Activated CD4-positive, alpha-beta T cell treated with anti-CD3 and anti-CD28 coated beads, Interleukin-2, amount 10 ng/mL, durations not matched to agents 24 days and 14 days (primary cell): ENCODE measurements around the gene TSPAN13. TPM values are rescaled to one million over a fixed set of nuclear protein-coding genes. Genes with fewer than 3 reads are reported as not detected.
"Not testable (repeated sequence)": the region's sequence is repeated elsewhere in the genome, so short reads cannot be mapped to it uniquely, and the experiment has no call there.

Source experiments
- DNase-seq: peaks from one replicate; pipeline ENCODE4 v3.0.0; 2022
- H3K27ac Mint-ChIP-seq: one replicate; pipeline ENCODE4 v1.8.0; 2022; ENCODE audit warnings: mild to moderate bottlenecking, mixed read lengths
- H3K27me3 Mint-ChIP-seq: one replicate; pipeline ENCODE4 v1.8.0; 2022; ENCODE audit warnings: mixed read lengths
- H3K36me3 Mint-ChIP-seq: one replicate; pipeline ENCODE4 v1.8.0; 2022; ENCODE audit warnings: low read depth, mild to moderate bottlenecking, mixed read lengths
- H3K4me1 Mint-ChIP-seq: one replicate; pipeline ENCODE4 v1.8.0; 2021; ENCODE audit warnings: mixed read lengths
- H3K4me3 Mint-ChIP-seq: one replicate; pipeline ENCODE4 v1.8.0; 2022; ENCODE audit warnings: mild to moderate bottlenecking, moderate library complexity, mixed read lengths
- H3K9me3 Mint-ChIP-seq: one replicate; pipeline ENCODE4 v1.8.0; 2021; ENCODE audit warnings: mixed read lengths
- intact Hi-C: fragments of 100-400 bp; cut with micrococcal nuclease; formaldehyde crosslinking; loops from one replicate; pipeline ENCODE4 v1.15.1; 2023
- total RNA-seq: library from RNA; stranded (reverse); gene quantifications from 2 replicates; pipeline ENCODE4 v1.2.3, GENCODE V29; 2022

The TSPAN13 gene
- total RNA-seq, 1 donor from 2014 or later: 0.91 TPM

DNA sequence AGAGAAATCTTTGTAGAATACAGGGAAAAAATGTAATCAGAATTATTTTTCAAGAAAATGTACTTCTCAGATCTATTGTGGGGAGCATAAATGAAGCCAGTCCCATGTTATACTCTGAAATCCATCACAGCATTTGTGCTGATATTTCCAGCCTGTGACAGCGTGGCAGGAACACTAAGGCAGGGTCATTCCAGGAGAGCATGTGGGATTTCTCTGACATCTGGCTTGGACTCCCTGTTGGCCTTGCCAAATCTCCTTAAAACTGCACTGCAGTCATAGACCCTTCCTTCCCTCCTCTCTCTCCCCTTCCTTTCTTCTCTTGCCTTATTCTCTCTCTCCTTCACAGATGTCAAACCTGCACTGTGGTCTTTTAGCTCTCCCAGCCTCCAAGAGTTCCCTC lies 6.5 kb upstream of the TSPAN13 start:
- Mint-ChIP-seq H3K9me3 (no peaks in the 10 kb centered on the region), H3K4me3 (no peak overlapping the region), H3K4me1 (no peaks in the 10 kb centered on the region), H3K36me3 (no peaks in the 10 kb centered on the region), H3K27ac (no peak overlapping the region), H3K27me3 (peaks cover 10% of the 10 kb centered on the region)
- DNase-seq: no peak
- intact Hi-C loops: no loop called here

DNA sequence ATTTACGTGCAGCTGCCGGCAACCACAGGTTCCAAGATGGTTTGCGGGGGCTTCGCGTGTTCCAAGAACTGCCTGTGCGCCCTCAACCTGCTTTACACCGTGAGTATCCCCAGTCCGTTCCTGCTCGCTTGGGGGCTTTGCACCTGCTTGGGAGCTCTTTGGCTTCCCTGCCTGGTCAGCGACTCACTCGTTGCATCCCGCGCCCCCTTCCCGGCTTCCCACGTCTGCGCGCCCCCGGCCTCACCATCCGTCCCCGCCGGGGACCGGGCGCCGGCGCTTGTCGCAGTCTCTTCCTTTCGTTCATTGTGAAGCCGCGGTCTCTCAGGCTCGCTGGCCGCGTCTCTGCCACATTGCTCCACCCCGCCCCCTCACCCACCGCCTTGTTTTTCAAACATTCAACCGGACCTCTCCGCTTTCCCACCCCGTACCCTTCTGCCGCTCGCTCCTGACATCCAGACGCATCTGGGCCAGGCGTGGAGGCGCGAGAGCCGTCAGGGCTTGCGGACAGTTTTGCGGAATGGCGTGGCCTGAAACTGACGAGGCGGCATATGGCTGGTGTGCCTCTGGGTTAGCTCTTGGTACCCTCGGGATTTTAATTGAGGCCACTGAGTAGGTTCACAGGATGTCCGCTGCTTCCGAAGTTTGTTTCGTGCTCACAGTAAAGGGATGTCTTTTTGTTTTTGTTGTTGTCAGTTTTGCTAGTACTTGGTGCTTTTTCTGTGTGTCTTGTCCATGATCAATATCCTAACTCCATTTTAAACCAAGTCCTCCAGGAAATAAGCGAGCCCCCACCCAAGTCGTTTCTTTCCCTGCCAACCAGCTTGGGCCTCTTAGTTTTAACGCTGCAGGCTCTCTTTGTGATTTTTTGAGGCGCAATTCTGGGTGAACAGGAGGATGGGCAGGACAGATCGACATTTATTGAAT lies 639 bp downstream of the TSPAN13 start:
- Mint-ChIP-seq H3K4me3 (peak overlapping the region; percentile 77), H3K9me3 (peaks cover 4% of the 10 kb centered on the region), H3K36me3 (peaks cover 2% of the 10 kb centered on the region), H3K27me3 (peaks cover 44% of the 10 kb centered on the region), H3K4me1 (peaks cover 8% of the 10 kb centered on the region), H3K27ac (no peak overlapping the region)
- intact Hi-C loops: loop anchor here (2.0 to 5.0 kb wide), 2 partner anchors 57 to 107 kb away; partner anchors contain the start of gene BZW2
- peak; percentile 67 for DNase-seq

DNA sequence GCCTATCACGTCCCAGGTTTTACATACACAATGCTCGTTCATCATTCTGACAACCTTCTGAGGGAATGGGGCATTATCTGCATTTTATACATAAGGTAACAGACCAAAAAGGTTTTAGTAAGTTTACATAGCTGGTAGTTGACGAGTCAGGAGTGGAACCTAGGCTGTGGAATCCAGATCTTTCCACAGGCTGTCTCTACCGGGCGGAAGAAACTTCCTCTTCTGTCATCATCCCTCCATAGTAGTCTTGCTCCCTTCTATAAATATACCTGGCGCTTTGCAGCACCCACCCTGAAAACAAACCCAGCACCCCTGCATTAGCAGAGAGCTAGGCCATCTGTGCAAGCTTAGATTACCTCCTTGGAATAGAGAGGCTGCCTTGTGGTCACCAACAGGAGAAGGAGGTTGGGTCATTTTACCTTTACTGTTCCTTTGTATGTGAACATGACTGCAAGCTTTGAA lies 1.3 kb downstream of the TSPAN13 start:
- Mint-ChIP-seq H3K9me3 (peaks cover 6% of the 10 kb centered on the region), H3K4me1 (peaks cover 8% of the 10 kb centered on the region), H3K27ac (no peak overlapping the region), H3K36me3 (peaks cover 2% of the 10 kb centered on the region), H3K4me3 (peak overlapping the region; percentile 77), H3K27me3 (peaks cover 44% of the 10 kb centered on the region)
- no peak for DNase-seq
- intact Hi-C loops: loop anchor here (2.0 to 5.0 kb wide), 2 partner anchors 58 to 108 kb away; partner anchors contain the start of gene BZW2

DNA sequence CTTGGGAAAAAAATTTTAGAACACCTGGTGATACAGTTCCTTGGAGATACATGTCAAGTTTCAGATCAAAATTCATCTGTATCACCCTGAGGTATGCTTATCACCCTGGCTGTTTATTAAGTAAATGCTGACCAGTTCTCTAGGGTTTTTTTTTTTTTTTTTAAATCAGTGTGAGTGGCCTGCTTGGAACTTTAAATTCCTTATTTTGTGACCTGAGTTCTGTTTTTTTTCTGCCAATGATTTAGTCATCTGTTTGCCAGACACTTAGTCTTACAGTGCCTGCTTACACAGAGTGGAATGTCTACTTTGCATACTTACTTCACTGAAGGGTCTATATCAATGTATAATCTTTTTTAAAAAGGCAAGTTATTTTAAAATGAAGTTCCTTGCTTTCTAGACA lies 1.8 kb downstream of the TSPAN13 start:
- Mint-ChIP-seq H3K9me3 (peaks cover 11% of the 10 kb centered on the region), H3K4me1 (peaks cover 8% of the 10 kb centered on the region), H3K4me3 (no peak overlapping the region), H3K27me3 (peaks cover 46% of the 10 kb centered on the region), H3K27ac (no peak overlapping the region), H3K36me3 (peaks cover 2% of the 10 kb centered on the region)
- no peak for DNase-seq
- intact Hi-C loops: loop anchor here (2.0 kb wide), 1 partner anchor 109 kb away; the partner anchor contains the start of gene BZW2

DNA sequence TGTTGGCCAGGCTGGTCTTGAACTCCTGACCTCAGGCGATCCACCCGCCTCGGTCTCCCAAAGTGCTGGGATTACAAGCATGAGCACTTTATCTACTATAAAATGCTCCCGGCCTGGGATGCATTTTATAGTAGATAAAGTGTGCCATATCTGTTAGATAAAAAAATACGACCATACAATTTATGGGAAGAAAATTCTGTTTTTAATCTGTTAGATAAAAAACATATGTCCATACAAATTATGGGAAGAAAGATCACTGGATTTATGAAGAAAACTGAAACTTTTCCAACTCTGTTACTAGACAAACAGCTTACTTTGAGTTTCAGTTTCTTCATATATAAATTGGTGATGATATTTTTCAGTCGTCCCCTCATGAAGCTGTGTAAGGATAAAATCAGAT lies 4.5 kb downstream of the TSPAN13 start:
- H3K4me1 Mint-ChIP-seq: peaks cover 8% of the 10 kb centered on the region
- no peak overlapping the region for H3K27ac Mint-ChIP-seq
- peaks cover 39% of the 10 kb centered on the region for H3K27me3 Mint-ChIP-seq
- H3K4me3 Mint-ChIP-seq: no peak overlapping the region
- DNase-seq: no peak
- peaks cover 11% of the 10 kb centered on the region for H3K9me3 Mint-ChIP-seq
- intact Hi-C loops: no loop called here
- peaks cover 2% of the 10 kb centered on the region for H3K36me3 Mint-ChIP-seq

DNA sequence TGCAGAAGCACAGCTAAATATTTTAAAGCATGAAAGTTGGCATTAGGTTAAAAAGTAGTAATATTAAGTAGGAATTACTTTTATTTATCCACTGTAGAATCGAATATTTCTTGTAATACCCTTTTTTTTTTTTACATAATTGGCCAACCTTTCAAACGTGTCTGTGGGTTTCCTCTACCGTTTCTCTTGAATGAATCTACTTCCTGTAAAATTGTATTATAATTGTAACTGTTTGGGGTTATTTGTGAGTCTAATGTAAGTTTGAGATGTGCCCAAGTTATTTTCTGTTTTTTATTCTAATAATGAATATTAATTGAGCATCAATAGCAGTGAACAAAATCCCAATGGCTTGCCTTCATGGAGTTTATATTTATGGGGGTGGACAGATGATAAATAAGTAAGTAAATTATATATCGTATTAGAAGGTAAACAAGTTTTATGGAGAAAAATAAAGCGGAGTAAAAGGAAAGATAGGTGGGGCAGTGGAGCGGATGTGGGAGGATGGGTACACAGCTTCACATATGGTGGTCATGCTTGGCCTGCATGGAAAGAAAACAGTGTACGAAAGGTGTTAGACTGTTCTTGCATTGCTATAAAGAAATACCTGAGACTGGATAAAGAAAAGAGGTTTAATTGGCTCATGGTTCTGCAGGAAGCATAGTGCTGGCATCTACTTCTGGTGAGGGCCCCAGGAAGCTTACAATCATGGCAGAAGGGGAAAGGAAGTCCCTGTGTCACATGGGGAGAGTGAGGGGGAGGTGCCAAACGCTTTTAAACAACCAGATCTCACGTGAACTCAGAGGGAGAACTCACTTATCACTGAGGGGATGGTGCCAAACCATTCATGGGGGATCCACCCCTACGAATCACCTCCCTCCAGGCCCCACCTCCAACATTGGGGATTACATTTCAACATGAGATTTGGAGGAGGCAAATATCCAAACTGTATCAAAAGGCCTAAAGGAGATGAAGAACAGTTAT lies 5.4 kb downstream of the TSPAN13 start:
- DNase-seq: no peak
- Mint-ChIP-seq H3K27ac (no peak overlapping the region), H3K9me3 (peaks cover 8% of the 10 kb centered on the region), H3K4me3 (no peak overlapping the region), H3K27me3 (peaks cover 36% of the 10 kb centered on the region), H3K4me1 (peaks cover 6% of the 10 kb centered on the region), H3K36me3 (no peaks in the 10 kb centered on the region)
- intact Hi-C loops: no loop called here

DNA sequence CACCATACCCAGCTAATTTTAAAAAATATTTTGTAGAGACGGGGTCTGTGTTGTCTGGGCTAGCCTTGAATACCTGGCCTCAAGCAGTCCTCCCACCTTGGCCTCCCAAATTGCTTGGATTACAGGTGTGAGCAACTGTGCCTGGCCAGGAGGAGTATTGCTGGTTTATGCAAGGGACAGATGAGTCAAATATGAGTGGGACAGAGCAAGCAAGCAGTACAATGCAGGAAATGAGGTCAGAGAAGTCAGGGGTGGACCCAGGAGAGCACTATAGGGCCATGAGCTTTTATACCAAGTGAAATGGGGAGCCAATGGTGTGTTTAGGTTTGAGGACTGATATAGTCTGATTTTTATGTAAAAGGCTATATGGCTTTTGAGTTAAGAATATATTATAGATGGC lies 6.3 kb downstream of the TSPAN13 start:
- no peak overlapping the region for H3K27ac Mint-ChIP-seq
- peak; percentile 36 for DNase-seq
- intact Hi-C loops: no loop called here
- no peak overlapping the region for H3K4me3 Mint-ChIP-seq
- H3K9me3 Mint-ChIP-seq: peaks cover 8% of the 10 kb centered on the region
- H3K36me3 Mint-ChIP-seq: no peaks in the 10 kb centered on the region
- peaks cover 28% of the 10 kb centered on the region for H3K27me3 Mint-ChIP-seq
- no peaks in the 10 kb centered on the region for H3K4me1 Mint-ChIP-seq

DNA sequence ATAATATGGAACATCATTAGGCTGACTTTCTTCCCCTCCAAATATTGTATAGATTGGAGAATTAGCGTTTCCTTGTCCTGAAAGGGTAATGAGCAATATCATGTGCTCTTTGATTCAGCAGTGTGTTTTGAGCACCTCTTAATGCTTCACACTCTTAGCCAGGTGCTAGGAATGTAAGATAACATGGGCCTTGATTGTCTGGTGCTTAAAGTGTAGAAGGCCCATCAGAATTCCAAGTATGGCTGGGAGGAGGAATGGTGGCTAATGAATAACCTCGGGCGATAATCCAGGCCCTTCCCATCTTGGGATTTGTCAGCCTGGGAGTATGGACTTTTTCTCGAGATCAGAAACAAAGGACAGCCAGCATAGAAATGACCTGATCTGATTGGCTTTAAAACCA lies 8.6 kb downstream of the TSPAN13 start:
- Mint-ChIP-seq H3K4me3 (no peak overlapping the region), H3K4me1 (no peaks in the 10 kb centered on the region)

DNA sequence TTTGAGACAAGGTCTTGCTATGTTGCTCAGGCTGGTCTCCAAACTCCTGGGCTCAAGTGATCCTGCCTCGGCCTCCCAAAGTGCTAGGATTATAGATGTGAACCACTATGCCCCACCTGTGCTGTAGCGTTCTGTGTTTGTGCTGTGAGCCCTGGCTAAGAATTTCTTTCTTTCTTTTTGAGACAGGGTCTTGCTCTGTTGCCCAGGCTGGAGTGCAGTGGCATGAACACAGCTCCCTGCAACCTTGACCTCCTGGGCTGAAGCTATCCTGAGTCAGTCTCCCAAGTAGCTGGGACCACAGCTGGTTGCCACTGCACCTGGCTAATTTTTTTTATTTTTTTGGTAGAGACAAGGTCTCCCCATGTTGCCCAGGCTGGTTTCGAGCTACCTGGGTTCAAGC lies 11.4 kb downstream of the TSPAN13 start:
- no peak overlapping the region for H3K27ac Mint-ChIP-seq
- intact Hi-C loops: no loop called here
- no peak overlapping the region for H3K4me3 Mint-ChIP-seq
- H3K4me1 Mint-ChIP-seq: no peaks in the 10 kb centered on the region
- H3K27me3 Mint-ChIP-seq: peaks cover 12% of the 10 kb centered on the region
- peak; percentile 19 for DNase-seq
- no peaks in the 10 kb centered on the region for H3K36me3 Mint-ChIP-seq
- peaks cover 5% of the 10 kb centered on the region for H3K9me3 Mint-ChIP-seq

More for the DNA sequence above, 8.6 kb downstream of the TSPAN13 start:
- no peak overlapping the region for H3K27ac Mint-ChIP-seq
- no peaks in the 10 kb centered on the region for H3K36me3 Mint-ChIP-seq
- DNase-seq: no peak
- intact Hi-C loops: no loop called here
- H3K27me3 Mint-ChIP-seq: peaks cover 13% of the 10 kb centered on the region
- H3K9me3 Mint-ChIP-seq: peaks cover 8% of the 10 kb centered on the region

DNA sequence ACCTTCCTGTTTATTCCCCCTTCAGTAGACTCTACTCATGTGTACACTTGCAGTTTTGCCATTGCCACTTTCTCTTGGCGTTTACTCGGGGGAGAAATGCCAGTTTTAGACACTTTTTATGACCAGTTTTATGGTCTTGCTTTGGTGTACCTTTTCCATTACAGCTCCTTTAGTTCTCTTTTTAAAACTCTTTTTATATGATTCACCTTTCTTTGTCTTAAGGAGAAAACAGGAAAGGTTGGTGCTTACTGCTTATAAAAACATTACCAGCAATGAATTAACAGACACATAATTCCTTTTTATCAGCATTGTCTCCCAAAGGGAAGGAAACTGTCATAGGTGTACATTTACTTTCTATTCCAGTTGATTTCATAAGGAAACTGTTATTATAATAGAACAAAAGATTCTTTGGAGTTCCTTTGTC lies 11.9 kb downstream of the TSPAN13 start:
- H3K27me3 Mint-ChIP-seq: peaks cover 11% of the 10 kb centered on the region
- DNase-seq: peak; percentile 21
- intact Hi-C loops: no loop called here
- H3K27ac Mint-ChIP-seq: no peak overlapping the region
- no peaks in the 10 kb centered on the region for H3K36me3 Mint-ChIP-seq
- no peaks in the 10 kb centered on the region for H3K4me1 Mint-ChIP-seq
- peaks cover under 1% of the 10 kb centered on the region for H3K9me3 Mint-ChIP-seq
- H3K4me3 Mint-ChIP-seq: no peak overlapping the region

DNA sequence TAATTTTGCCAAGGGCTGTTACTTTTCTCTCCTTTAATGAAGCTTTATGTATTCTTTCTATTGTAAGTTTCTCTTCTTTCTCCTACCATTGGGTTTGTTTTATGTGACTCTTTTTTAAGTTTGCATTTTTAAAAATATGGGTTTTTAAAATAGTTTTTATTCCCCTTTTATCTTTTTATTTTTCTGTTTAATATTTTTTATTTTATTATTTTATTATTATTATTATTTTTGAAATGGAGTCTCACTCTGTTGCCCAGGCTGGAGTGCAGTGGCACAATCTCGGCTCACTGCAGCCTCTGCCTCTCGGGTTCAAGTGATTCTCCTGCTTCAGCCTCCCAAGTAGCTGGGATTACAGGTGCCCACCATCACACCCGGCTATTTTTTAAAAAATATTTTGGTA lies 16.4 kb downstream of the TSPAN13 start:
- H3K36me3 Mint-ChIP-seq, H3K9me3 Mint-ChIP-seq, H3K27ac Mint-ChIP-seq, H3K4me1 Mint-ChIP-seq, intact Hi-C loops, H3K4me3 Mint-ChIP-seq, DNase-seq: not testable (repeated sequence)
- peaks cover 16% of the 10 kb centered on the region for H3K27me3 Mint-ChIP-seq

DNA sequence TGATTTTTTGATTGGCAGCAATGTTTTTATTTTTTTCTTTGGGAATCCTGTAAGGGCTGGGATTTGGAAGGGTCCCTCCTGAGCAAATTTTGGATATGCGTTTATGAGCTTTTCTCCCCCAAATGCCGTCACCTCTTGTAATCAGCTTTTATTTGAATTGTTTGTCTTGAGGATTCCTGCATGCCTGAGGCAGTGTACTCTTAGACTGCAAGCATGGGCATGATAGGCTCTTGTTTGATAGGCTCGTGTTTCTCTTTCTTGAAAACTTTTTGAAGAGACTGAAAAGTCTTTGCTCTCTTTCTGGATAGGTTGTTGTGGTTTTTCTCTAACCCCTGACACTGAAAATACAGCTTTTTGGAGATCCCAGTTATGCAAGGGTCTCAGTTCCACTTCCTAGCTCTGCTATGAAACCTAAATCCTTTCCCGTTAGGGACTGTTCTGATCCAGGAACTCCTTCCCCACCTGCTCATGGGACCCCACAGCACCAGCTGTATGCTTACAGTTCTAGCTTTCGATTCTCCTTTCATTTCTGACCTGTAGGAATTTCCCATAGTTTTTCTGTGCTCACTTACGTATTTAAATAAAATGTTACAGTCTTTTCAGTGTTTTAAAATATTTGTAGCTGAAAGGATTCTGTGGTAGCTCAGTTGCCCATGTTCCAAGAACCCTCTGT lies 17.2 kb downstream of the TSPAN13 start:
- no peaks in the 10 kb centered on the region for H3K9me3 Mint-ChIP-seq
- no peaks in the 10 kb centered on the region for H3K4me1 Mint-ChIP-seq
- H3K27ac Mint-ChIP-seq: no peak overlapping the region
- intact Hi-C loops: no loop called here
- no peaks in the 10 kb centered on the region for H3K36me3 Mint-ChIP-seq
- H3K27me3 Mint-ChIP-seq: peaks cover 18% of the 10 kb centered on the region
- no peak overlapping the region for H3K4me3 Mint-ChIP-seq
- no peak for DNase-seq

DNA sequence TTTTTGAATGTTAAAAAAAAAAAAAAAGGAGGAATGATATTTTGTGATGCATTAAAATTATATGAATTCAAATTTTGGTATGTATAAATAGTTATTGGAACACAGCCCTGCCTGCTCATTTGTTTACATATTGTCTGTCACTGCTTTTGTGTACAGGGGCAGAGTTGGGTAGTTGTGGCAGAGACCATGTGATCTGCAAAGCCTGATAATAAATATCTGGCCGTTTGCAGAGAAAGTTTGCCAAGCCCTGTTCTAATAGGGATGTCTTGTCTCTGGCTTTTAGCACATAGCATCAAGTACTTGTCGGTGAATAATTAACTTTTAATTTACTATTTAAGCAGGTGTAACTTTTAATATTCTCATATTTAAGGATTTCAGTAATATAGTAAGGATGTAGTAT lies 19.8 kb downstream of the TSPAN13 start:
- no peak for DNase-seq
- no peak overlapping the region for H3K27ac Mint-ChIP-seq
- peaks cover 13% of the 10 kb centered on the region for H3K27me3 Mint-ChIP-seq
- H3K4me3 Mint-ChIP-seq: no peak overlapping the region
- intact Hi-C loops: no loop called here
- H3K9me3 Mint-ChIP-seq: no peaks in the 10 kb centered on the region
- no peaks in the 10 kb centered on the region for H3K4me1 Mint-ChIP-seq
- H3K36me3 Mint-ChIP-seq: no peaks in the 10 kb centered on the region
